ENCODE measurements around the gene WDFY3. TPM values are rescaled to one million over a fixed set of nuclear protein-coding genes. Genes with fewer than 3 reads are reported as not detected.

The WDFY3 gene
- total and polyA plus RNA-seq, 2 experiments from 2014 or later = 8.0 to 89.0 TPM

- Histone ChIP-seq H3K36me3 (ENCODE audit: insufficient read depth) (peaks cover 14% of the 10 kb centered on the region; the same call in 1 of the 2 replicates), H3K27me3 (ENCODE audit: insufficient read depth) (no peaks in the 10 kb centered on the region), H3K4me1 (ENCODE audit: insufficient read depth) (peaks cover 35% of the 10 kb centered on the region), H3K4me2 (peak overlapping the region; percentile 10), H3F3A (replicated peaks; ENCODE audit: low read depth) (no peaks in the 10 kb centered on the region), H4K20me1 (replicated peaks; ENCODE audit: insufficient read depth) (no peaks in the 10 kb centered on the region), H3K9me2 (ENCODE audit: insufficient read depth) (no peaks in the 10 kb centered on the region), H3K27ac (ENCODE audit: low read depth) (peak overlapping the region; percentile 28; the same call in 1 of the 2 replicates), H3K4me3 (peak overlapping the region; percentile 18; the same call in 1 of the 2 replicates), H2AFZ (no peak overlapping the region), H3K79me2 (replicated peaks; ENCODE audit: insufficient read depth) (no peaks in the 10 kb centered on the region)
- H3K4me1 Mint-ChIP-seq = peaks cover 52% of the 10 kb centered on the region
- H3K9me3 Mint-ChIP-seq = no peaks in the 10 kb centered on the region
- DNase-seq (ENCODE audit: low spot score) (peak; percentile 77), ATAC-seq (peak; percentile 97)
- H3K27me3 Mint-ChIP-seq (ENCODE audit: insufficient read depth, low read depth, poor library complexity) = no peaks in the 10 kb centered on the region
- peak overlapping the region; percentile 13; the same call in 1 of the 3 replicates for H3K4me3 Mint-ChIP-seq
- peaks cover 48% of the 10 kb centered on the region for H3K36me3 Mint-ChIP-seq (ENCODE audit: low read depth)
- TF ChIP-seq ZNF462 (CRISPR knock-in tag; IDR thresholded peaks at IDR 0.05) (peak; percentile 94), NANOG (IDR thresholded peaks at IDR 0.05; ENCODE audit: borderline replicate concordance) (0 out of 2 replicates have a peak, but pooled peaks have one; percentile 39)
- TF ChIP-seq, protein P1, sequence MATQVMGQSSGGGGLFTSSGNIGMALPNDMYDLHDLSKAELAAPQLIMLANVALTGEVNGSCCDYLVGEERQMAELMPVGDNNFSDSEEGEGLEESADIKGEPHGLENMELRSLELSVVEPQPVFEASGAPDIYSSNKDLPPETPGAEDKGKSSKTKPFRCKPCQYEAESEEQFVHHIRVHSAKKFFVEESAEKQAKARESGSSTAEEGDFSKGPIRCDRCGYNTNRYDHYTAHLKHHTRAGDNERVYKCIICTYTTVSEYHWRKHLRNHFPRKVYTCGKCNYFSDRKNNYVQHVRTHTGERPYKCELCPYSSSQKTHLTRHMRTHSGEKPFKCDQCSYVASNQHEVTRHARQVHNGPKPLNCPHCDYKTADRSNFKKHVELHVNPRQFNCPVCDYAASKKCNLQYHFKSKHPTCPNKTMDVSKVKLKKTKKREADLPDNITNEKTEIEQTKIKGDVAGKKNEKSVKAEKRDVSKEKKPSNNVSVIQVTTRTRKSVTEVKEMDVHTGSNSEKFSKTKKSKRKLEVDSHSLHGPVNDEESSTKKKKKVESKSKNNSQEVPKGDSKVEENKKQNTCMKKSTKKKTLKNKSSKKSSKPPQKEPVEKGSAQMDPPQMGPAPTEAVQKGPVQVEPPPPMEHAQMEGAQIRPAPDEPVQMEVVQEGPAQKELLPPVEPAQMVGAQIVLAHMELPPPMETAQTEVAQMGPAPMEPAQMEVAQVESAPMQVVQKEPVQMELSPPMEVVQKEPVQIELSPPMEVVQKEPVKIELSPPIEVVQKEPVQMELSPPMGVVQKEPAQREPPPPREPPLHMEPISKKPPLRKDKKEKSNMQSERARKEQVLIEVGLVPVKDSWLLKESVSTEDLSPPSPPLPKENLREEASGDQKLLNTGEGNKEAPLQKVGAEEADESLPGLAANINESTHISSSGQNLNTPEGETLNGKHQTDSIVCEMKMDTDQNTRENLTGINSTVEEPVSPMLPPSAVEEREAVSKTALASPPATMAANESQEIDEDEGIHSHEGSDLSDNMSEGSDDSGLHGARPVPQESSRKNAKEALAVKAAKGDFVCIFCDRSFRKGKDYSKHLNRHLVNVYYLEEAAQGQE (IDR thresholded peaks at IDR 0.05; ENCODE audit: unreplicated experiment) = no peak
- peak overlapping the region; percentile 87 for H3K27ac Mint-ChIP-seq
These were observed 319.1 kb downstream of the WDFY3 start for GRCh38 chr4:84647312-84647884.
